T-helper 2 cell treated with Interferon-gamma antibody and Interleukin-4, amounts not matched to agents 5 μg/mL and 100 μg/mL, for 36 hours (primary cell): ENCODE data around the gene ACVR1C.
A peak's percentile ranks its signal among the peaks of the same experiment; 100 is the strongest.
"Not testable (repeated sequence)": the region's sequence is repeated elsewhere in the genome, so short reads cannot be mapped to it uniquely, and the experiment has no call there.

Experiments
- DNase-seq: peaks from one replicate; pipeline ENCODE4 v3.0.0; 2021; ENCODE audit warnings: low spot score
- H3K27ac Mint-ChIP-seq: one replicate; pipeline ENCODE4 v1.8.0; 2021; ENCODE audit warnings: mild to moderate bottlenecking, mixed read lengths
- H3K27me3 Mint-ChIP-seq: one replicate; pipeline ENCODE4 v1.8.0; 2021; ENCODE audit warnings: low read depth, mixed read lengths
- H3K36me3 Mint-ChIP-seq: one replicate; pipeline ENCODE4 v1.8.0; 2021; ENCODE audit warnings: low read depth, mixed read lengths
- H3K4me1 Mint-ChIP-seq: one replicate; pipeline ENCODE4 v1.8.0; 2021; ENCODE audit warnings: low read depth, mixed read lengths
- H3K4me3 Mint-ChIP-seq: one replicate; pipeline ENCODE4 v1.8.0; 2022; ENCODE audit warnings: mild to moderate bottlenecking, moderate library complexity, mixed read lengths
- H3K9me3 Mint-ChIP-seq: one replicate; pipeline ENCODE4 v1.8.0; 2021; ENCODE audit warnings: mixed read lengths

ACVR1C gene

GRCh38 chr2:157606534-157606933 lies 22.1 kb downstream of the ACVR1C start:
- H3K4me1 Mint-ChIP-seq: peaks cover 18% of the 10 kb centered on the region
- H3K4me3 Mint-ChIP-seq: no peak overlapping the region
- DNase-seq: no peak
- H3K36me3 Mint-ChIP-seq: peaks cover 3% of the 10 kb centered on the region
- peaks cover 20% of the 10 kb centered on the region for H3K9me3 Mint-ChIP-seq
- peaks cover 47% of the 10 kb centered on the region for H3K27me3 Mint-ChIP-seq
- H3K27ac Mint-ChIP-seq: no peak overlapping the region

- no peaks in the 10 kb centered on the region for H3K36me3 Mint-ChIP-seq
- H3K4me3 Mint-ChIP-seq: no peak overlapping the region
- H3K27me3 Mint-ChIP-seq: peaks cover 45% of the 10 kb centered on the region
- DNase-seq: no peak
- H3K4me1 Mint-ChIP-seq: peaks cover 5% of the 10 kb centered on the region
- H3K27ac Mint-ChIP-seq: no peak overlapping the region
- no peaks in the 10 kb centered on the region for H3K9me3 Mint-ChIP-seq
Measured at GRCh38 chr2:157603198-157603597, 25.5 kb downstream of the ACVR1C start.

- no peaks in the 10 kb centered on the region for H3K36me3 Mint-ChIP-seq
- H3K4me1 Mint-ChIP-seq: peaks cover 10% of the 10 kb centered on the region
- H3K27ac Mint-ChIP-seq: no peak overlapping the region
- DNase-seq: no peak
- H3K4me3 Mint-ChIP-seq: no peak overlapping the region
- H3K27me3 Mint-ChIP-seq: peaks cover 37% of the 10 kb centered on the region
- H3K9me3 Mint-ChIP-seq: no peaks in the 10 kb centered on the region
Measured at GRCh38 chr2:157601807-157602206, 26.9 kb downstream of the ACVR1C start.

- H3K9me3 Mint-ChIP-seq: no peaks in the 10 kb centered on the region
- H3K27me3 Mint-ChIP-seq: peaks cover 32% of the 10 kb centered on the region
- DNase-seq: peak; percentile 37
- H3K27ac Mint-ChIP-seq: no peak overlapping the region
- no peaks in the 10 kb centered on the region for H3K36me3 Mint-ChIP-seq
- peak overlapping the region; percentile 62 for H3K4me3 Mint-ChIP-seq
- H3K4me1 Mint-ChIP-seq: peaks cover 14% of the 10 kb centered on the region
Measured at GRCh38 chr2:157596992-157597681, 31.5 kb downstream of the ACVR1C start.

GRCh38 chr2:157593411-157593810 lies 35.3 kb downstream of the ACVR1C start:
- Mint-ChIP-seq H3K27me3 (peaks cover 35% of the 10 kb centered on the region), H3K4me3 (no peak overlapping the region), H3K27ac (no peak overlapping the region), H3K36me3 (no peaks in the 10 kb centered on the region), H3K9me3 (no peaks in the 10 kb centered on the region), H3K4me1 (peaks cover 9% of the 10 kb centered on the region)
- no peak for DNase-seq

- Mint-ChIP-seq H3K27ac (no peak overlapping the region), H3K4me3 (no peak overlapping the region), H3K4me1 (peaks cover 9% of the 10 kb centered on the region), H3K36me3 (no peaks in the 10 kb centered on the region), H3K27me3 (peaks cover 35% of the 10 kb centered on the region), H3K9me3 (no peaks in the 10 kb centered on the region)
- no peak for DNase-seq
Measured at GRCh38 chr2:157592948-157593347, 35.7 kb downstream of the ACVR1C start.

- H3K4me1 Mint-ChIP-seq: peaks cover 5% of the 10 kb centered on the region
- no peak overlapping the region for H3K4me3 Mint-ChIP-seq
- H3K27me3 Mint-ChIP-seq: peaks cover 31% of the 10 kb centered on the region
- no peak for DNase-seq
- no peaks in the 10 kb centered on the region for H3K9me3 Mint-ChIP-seq
- H3K36me3 Mint-ChIP-seq: no peaks in the 10 kb centered on the region
- no peak overlapping the region for H3K27ac Mint-ChIP-seq
Measured at GRCh38 chr2:157592374-157592773, 36.3 kb downstream of the ACVR1C start.

- no peak for DNase-seq
- Mint-ChIP-seq H3K4me3 (no peak overlapping the region), H3K27me3 (peaks cover 10% of the 10 kb centered on the region), H3K36me3 (no peaks in the 10 kb centered on the region), H3K4me1 (no peaks in the 10 kb centered on the region), H3K27ac (no peak overlapping the region), H3K9me3 (no peaks in the 10 kb centered on the region)
Measured at GRCh38 chr2:157587576-157587975, 41.1 kb downstream of the ACVR1C start.

GRCh38 chr2:157574165-157574564 lies 54.5 kb downstream of the ACVR1C start:
- no peak overlapping the region for H3K4me3 Mint-ChIP-seq
- H3K9me3 Mint-ChIP-seq: no peaks in the 10 kb centered on the region
- no peaks in the 10 kb centered on the region for H3K27me3 Mint-ChIP-seq
- no peak overlapping the region for H3K27ac Mint-ChIP-seq
- H3K4me1 Mint-ChIP-seq: no peaks in the 10 kb centered on the region
- no peak for DNase-seq
- no peaks in the 10 kb centered on the region for H3K36me3 Mint-ChIP-seq

GRCh38 chr2:157572725-157573124 lies 55.9 kb downstream of the ACVR1C start:
- no peaks in the 10 kb centered on the region for H3K27me3 Mint-ChIP-seq
- H3K4me1 Mint-ChIP-seq: no peaks in the 10 kb centered on the region
- H3K36me3 Mint-ChIP-seq: no peaks in the 10 kb centered on the region
- H3K9me3 Mint-ChIP-seq: no peaks in the 10 kb centered on the region
- no peak overlapping the region for H3K27ac Mint-ChIP-seq
- H3K4me3 Mint-ChIP-seq: no peak overlapping the region
- no peak for DNase-seq

GRCh38 chr2:157566623-157567022 lies 62.0 kb downstream of the ACVR1C start:
- not testable (repeated sequence) for H3K9me3 Mint-ChIP-seq, H3K27ac Mint-ChIP-seq, H3K36me3 Mint-ChIP-seq, H3K27me3 Mint-ChIP-seq, H3K4me1 Mint-ChIP-seq, H3K4me3 Mint-ChIP-seq, DNase-seq

GRCh38 chr2:157566113-157566512 lies 62.6 kb downstream of the ACVR1C start:
- not testable (repeated sequence) for H3K36me3 Mint-ChIP-seq, H3K27ac Mint-ChIP-seq, H3K27me3 Mint-ChIP-seq, H3K9me3 Mint-ChIP-seq, H3K4me3 Mint-ChIP-seq, DNase-seq, H3K4me1 Mint-ChIP-seq

- Mint-ChIP-seq H3K27ac (no peak overlapping the region), H3K4me1 (no peaks in the 10 kb centered on the region), H3K36me3 (no peaks in the 10 kb centered on the region), H3K4me3 (no peak overlapping the region), H3K27me3 (no peaks in the 10 kb centered on the region), H3K9me3 (peaks cover 4% of the 10 kb centered on the region)
- DNase-seq: no peak
Measured at GRCh38 chr2:157565550-157565949, 63.1 kb downstream of the ACVR1C start.

GRCh38 chr2:157559890-157560289 lies 68.8 kb downstream of the ACVR1C start:
- Mint-ChIP-seq H3K36me3 (no peaks in the 10 kb centered on the region), H3K4me3 (no peak overlapping the region), H3K4me1 (peaks cover 11% of the 10 kb centered on the region), H3K27ac (no peak overlapping the region), H3K27me3 (no peaks in the 10 kb centered on the region), H3K9me3 (peaks cover 12% of the 10 kb centered on the region)
- no peak for DNase-seq

- Mint-ChIP-seq H3K27ac (no peak overlapping the region), H3K4me1 (peaks cover 11% of the 10 kb centered on the region), H3K9me3 (peaks cover 12% of the 10 kb centered on the region), H3K4me3 (no peak overlapping the region), H3K36me3 (no peaks in the 10 kb centered on the region), H3K27me3 (no peaks in the 10 kb centered on the region)
- no peak for DNase-seq
Measured at GRCh38 chr2:157559461-157559860, 69.2 kb downstream of the ACVR1C start.
